Hindlimb muscle (tissue), 1 donor: ENCODE measurements around the gene DEDD2. TPM values are rescaled to one million over a fixed set of nuclear protein-coding genes. Genes with fewer than 3 reads are reported as not detected.

Source experiments
- DNase-seq: peaks from one replicate; pipeline ENCODE4 v3.0.0-alpha.2; 2013
- polyA plus RNA-seq: library from polyadenylated mRNA; unstranded; fragments of 120-200 nt; gene quantifications from one replicate; pipeline ENCODE4 v1.2.1, GENCODE V29; 2013; ENCODE audit not compliant: insufficient read length

The DEDD2 gene
- polyA plus RNA-seq, 1 donor: 16.6 TPM

GRCh38 chr19:42226886-42227285 lies 9.4 kb upstream of the DEDD2 start:
- no peak for DNase-seq

- no peak for DNase-seq
Measured at GRCh38 chr19:42225718-42226292, 8.3 kb upstream of the DEDD2 start.

GRCh38 chr19:42224940-42225717 lies 7.7 kb upstream of the DEDD2 start:
- DNase-seq: no peak

- no peak for DNase-seq
Measured at GRCh38 chr19:42220751-42221097, 3.2 kb upstream of the DEDD2 start.

GRCh38 chr19:42219812-42220750 lies 2.6 kb upstream of the DEDD2 start, which contains the start of gene ZNF526:
Gene ZNF526, plus strand, starts transcription at chr19:42220312. Its CDS starts 4,092 bp downstream, at chr19:42224404.
- peak; percentile 99 for DNase-seq

GRCh38 chr19:42216653-42217519 lies 591 bp downstream of the DEDD2 start:
- DNase-seq: peak; percentile 38

- DNase-seq: no peak
Measured at GRCh38 chr19:42214810-42215485, 2.5 kb downstream of the DEDD2 start.

GRCh38 chr19:42212886-42213285 lies 4.6 kb downstream of the DEDD2 start:
- no peak for DNase-seq

- no peak for DNase-seq
Measured at GRCh38 chr19:42208612-42209011, 8.9 kb downstream of the DEDD2 start.

GRCh38 chr19:42207767-42208271 lies 9.7 kb downstream of the DEDD2 start:
- no peak for DNase-seq

GRCh38 chr19:42206871-42207755 lies 10.4 kb downstream of the DEDD2 start:
- no peak for DNase-seq

GRCh38 chr19:42204664-42205063 lies 12.8 kb downstream of the DEDD2 start:
- DNase-seq: no peak

GRCh38 chr19:42203700-42204099 lies 13.8 kb downstream of the DEDD2 start:
- no peak for DNase-seq

GRCh38 chr19:42202290-42202880 lies 15.1 kb downstream of the DEDD2 start:
- no peak for DNase-seq

- DNase-seq: no peak
Measured at GRCh38 chr19:42201489-42202289, 15.8 kb downstream of the DEDD2 start.

- DNase-seq: no peak
Measured at GRCh38 chr19:42200116-42200715, 17.3 kb downstream of the DEDD2 start.

- no peak for DNase-seq
Measured at GRCh38 chr19:42199440-42200115, 17.9 kb downstream of the DEDD2 start.
